Cardiac muscle cell (in vitro differentiated cells and primary cell): Measurements from ENCODE around the gene GRID1. TPM values are rescaled to one million over a fixed set of nuclear protein-coding genes. Genes with fewer than 3 reads are reported as not detected.

Source experiments
- DNase-seq, 2 donors: peaks; one replicate each; pipeline versions ENCODE4 v3.0.0 to v3.0.0-alpha.2; 2010 to 2017; ENCODE audit warnings: low read depth in 1 of 2, low spot score in 1 of 2
- H3K27ac ChIP-seq: fragments of 200-600 bp; sonication (generic); 2 replicates; pipeline ENCODE4 v1.5.1; 2016
- H3K27me3 ChIP-seq: fragments of 200-600 bp; sonication (generic); 2 replicates; pipeline ENCODE4 v1.6.0; 2016; ENCODE audit warnings: control low read depth
- H3K36me3 ChIP-seq: fragments of 200-600 bp; sonication (generic); 2 replicates; pipeline ENCODE4 v1.5.1; 2016; ENCODE audit warnings: control low read depth
- H3K4me1 ChIP-seq: fragments of 200-600 bp; sonication (generic); 2 replicates; pipeline ENCODE4 v1.8.1; 2017; ENCODE audit warnings: low read depth, mild to moderate bottlenecking, mixed run types
- H3K4me3 ChIP-seq: fragments of 200-600 bp; sonication (generic); 2 replicates; pipeline ENCODE4 v1.5.1; 2016; ENCODE audit warnings: mild to moderate bottlenecking
- H3K9me3 ChIP-seq: fragments of 200-600 bp; sonication (generic); 2 replicates; pipeline ENCODE4 v1.5.1; 2017; ENCODE audit warnings: low read depth, mild to moderate bottlenecking, control low read depth
- CTCF ChIP-seq: IDR thresholded peaks from 2 replicates; pipeline ENCODE4 v1.5.1; 2012; ENCODE audit warnings: low read depth, mild to moderate bottlenecking, low read length
- polyA plus RNA-seq: library from polyadenylated mRNA; unstranded; fragments of >200 nt; fragmentation: Nextera tagmentation; extraction: Ambion mirVana; gene quantifications from 2 replicates; pipeline ENCODE4 v1.2.1, GENCODE V29; 2016
- total RNA-seq: library from RNA; depleted of rRNA; stranded (reverse); fragments of >200 nt; gene quantifications from 2 replicates; pipeline ENCODE4 v1.2.3, GENCODE V29; 2016

Gene GRID1
- total and polyA plus RNA-seq, 2 experiments from 2014 or later, result 1.5 to 1.6 TPM

- H3K27ac ChIP-seq, result no peak overlapping the region
- TF ChIP-seq CTCF, result no peak
- no peaks in the 10 kb centered on the region for H3K27me3 ChIP-seq
- H3K4me3 ChIP-seq, result no peak overlapping the region
- H3K9me3 ChIP-seq, result no peaks in the 10 kb centered on the region
- no peak for DNase-seq
- no peaks in the 10 kb centered on the region for H3K4me1 ChIP-seq
- H3K36me3 ChIP-seq, result no peaks in the 10 kb centered on the region
These were observed 695.1 kb downstream of the GRID1 start for GRCh38 chr10:85671530-85671929.

GRCh38 chr10:85668522-85668921 is 698.1 kb downstream of the GRID1 start:
- Histone ChIP-seq H3K9me3 (no peaks in the 10 kb centered on the region), H3K4me1 (no peaks in the 10 kb centered on the region), H3K4me3 (no peak overlapping the region), H3K36me3 (no peaks in the 10 kb centered on the region), H3K27ac (no peak overlapping the region), H3K27me3 (no peaks in the 10 kb centered on the region)
- TF ChIP-seq CTCF, result no peak
- no peak for DNase-seq

- no peaks in the 10 kb centered on the region for H3K9me3 ChIP-seq
- no peak overlapping the region for H3K4me3 ChIP-seq
- H3K4me1 ChIP-seq, result no peaks in the 10 kb centered on the region
- no peaks in the 10 kb centered on the region for H3K36me3 ChIP-seq
- DNase-seq, result peak in 1 of 2 donors; percentile 12
- H3K27me3 ChIP-seq, result no peaks in the 10 kb centered on the region
- no peak overlapping the region for H3K27ac ChIP-seq
- no peak for TF ChIP-seq CTCF
These were observed 698.9 kb downstream of the GRID1 start for GRCh38 chr10:85667638-85668233.

GRCh38 chr10:85666987-85667386 is 699.6 kb downstream of the GRID1 start:
- no peaks in the 10 kb centered on the region for H3K36me3 ChIP-seq
- DNase-seq, result no peak
- no peak for TF ChIP-seq CTCF
- no peak overlapping the region for H3K4me3 ChIP-seq
- H3K27ac ChIP-seq, result no peak overlapping the region
- H3K9me3 ChIP-seq, result no peaks in the 10 kb centered on the region
- no peaks in the 10 kb centered on the region for H3K27me3 ChIP-seq
- H3K4me1 ChIP-seq, result no peaks in the 10 kb centered on the region

- H3K36me3 ChIP-seq, result no peaks in the 10 kb centered on the region
- no peaks in the 10 kb centered on the region for H3K4me1 ChIP-seq
- no peaks in the 10 kb centered on the region for H3K9me3 ChIP-seq
- no peak for TF ChIP-seq CTCF
- H3K27ac ChIP-seq, result no peak overlapping the region
- no peak overlapping the region for H3K4me3 ChIP-seq
- no peak for DNase-seq
- no peaks in the 10 kb centered on the region for H3K27me3 ChIP-seq
These were observed 700.5 kb downstream of the GRID1 start for GRCh38 chr10:85666102-85666501.

- DNase-seq, result no peak
- Histone ChIP-seq H3K27me3 (no peaks in the 10 kb centered on the region), H3K4me3 (no peak overlapping the region), H3K27ac (no peak overlapping the region), H3K36me3 (no peaks in the 10 kb centered on the region), H3K9me3 (no peaks in the 10 kb centered on the region), H3K4me1 (no peaks in the 10 kb centered on the region)
- TF ChIP-seq CTCF, result no peak
These were observed 700.9 kb downstream of the GRID1 start for GRCh38 chr10:85665681-85666080.
